Measurements from ENCODE around the gene ATP9B.

- no peak for TF ChIP-seq CTCF (IDR thresholded peaks at IDR 0.05)
- no peak for TF ChIP-seq JUND (IDR thresholded peaks at IDR 0.05)
- TF ChIP-seq USF2 (IDR thresholded peaks at IDR 0.05; ENCODE audit: borderline replicate concordance, low read depth, low read length) = no peak
- TF ChIP-seq RAD21 (IDR thresholded peaks at IDR 0.05; ENCODE audit: low read length) = no peak
- no peak for TF ChIP-seq PBX3 (IDR thresholded peaks at IDR 0.05)
- no peak for TF ChIP-seq EP300 (IDR thresholded peaks at IDR 0.05; ENCODE audit: borderline replicate concordance in 1 of 2, low read depth in 1 of 2, low read length in 1 of 2)
- TF ChIP-seq SIN3A (IDR thresholded peaks at IDR 0.05; ENCODE audit: borderline replicate concordance, low read depth, low read length) = no peak
Observed at GRCh38 chr18:79334496-79335233, 265.5 kb downstream of the ATP9B start.
